Astrocyte (in vitro differentiated cells and primary cell): ENCODE data around the gene NCBP3. TPM values are rescaled to one million over a fixed set of nuclear protein-coding genes. Genes with fewer than 3 reads are reported as not detected.

Source experiments
- DNase-seq: peaks from one replicate; pipeline ENCODE4 v3.0.0-alpha.2; 2010; ENCODE audit warnings: low read depth
- FAIRE-seq: peaks from 2 replicates; lab custom pipeline; 2011; peaks lifted over from hg19 to GRCh38; lab: Jason Lieb, UNC
- H2AFZ ChIP-seq: 2 replicates; pipeline ENCODE4 v1.6.0; 2012; ENCODE audit warnings: low read depth, low read length, inconsistent platforms
- H3K27ac ChIP-seq: 2 replicates; pipeline ENCODE4 v1.5.1; 2011; ENCODE audit warnings: low read depth, low read length, inconsistent platforms
- H3K27me3 ChIP-seq: 2 replicates; pipeline ENCODE4 v1.6.0; 2011; ENCODE audit warnings: low read length, inconsistent platforms; ENCODE audit not compliant: insufficient read depth
- H3K36me3 ChIP-seq: 2 replicates; pipeline ENCODE4 v1.5.1; 2011; ENCODE audit warnings: low read length, inconsistent platforms; ENCODE audit not compliant: insufficient read depth
- H3K4me1 ChIP-seq: 2 replicates; pipeline ENCODE4 v1.5.1; 2011; ENCODE audit warnings: low read length, inconsistent platforms; ENCODE audit not compliant: insufficient read depth
- H3K4me2 ChIP-seq: 2 replicates; pipeline ENCODE4 v1.6.0; 2012; ENCODE audit warnings: low read length, inconsistent platforms
- H3K4me3 ChIP-seq: 2 replicates; pipeline ENCODE4 v1.5.1; 2011; ENCODE audit warnings: low read depth, mild to moderate bottlenecking, low read length, inconsistent platforms; ENCODE audit not compliant: insufficient read depth
- H3K79me2 ChIP-seq: 2 replicates; pipeline ENCODE4 v1.6.0; 2012; ENCODE audit warnings: mild to moderate bottlenecking, low read length, inconsistent platforms; ENCODE audit not compliant: insufficient read depth
- H3K9ac ChIP-seq: 2 replicates; pipeline ENCODE4 v1.6.0; 2012; ENCODE audit warnings: mild to moderate bottlenecking, low read length, inconsistent platforms
- H3K9me3 ChIP-seq: 2 replicates; pipeline ENCODE4 v1.5.1; 2012; ENCODE audit warnings: low read depth, mild to moderate bottlenecking, low read length, inconsistent platforms; ENCODE audit not compliant: insufficient read depth
- H4K20me1 ChIP-seq: 2 replicates; pipeline ENCODE4 v1.6.0; 2012; ENCODE audit warnings: low read length, inconsistent platforms; ENCODE audit not compliant: insufficient read depth
- H3K27ac Mint-ChIP-seq: one replicate; pipeline ENCODE4 v1.8.0; 2021; ENCODE audit warnings: mild to moderate bottlenecking, mixed read lengths; ENCODE audit not compliant: unreplicated experiment
- H3K27me3 Mint-ChIP-seq: one replicate; pipeline ENCODE4 v1.8.0; 2021; ENCODE audit warnings: low read depth, mixed read lengths; ENCODE audit not compliant: unreplicated experiment
- H3K36me3 Mint-ChIP-seq: one replicate; pipeline ENCODE4 v1.8.0; 2021; ENCODE audit warnings: low read depth, mixed read lengths; ENCODE audit not compliant: unreplicated experiment
- H3K4me1 Mint-ChIP-seq: one replicate; pipeline ENCODE4 v1.8.0; 2021; ENCODE audit warnings: low read depth, mixed read lengths; ENCODE audit not compliant: unreplicated experiment
- H3K4me3 Mint-ChIP-seq: one replicate; pipeline ENCODE4 v1.8.0; 2021; ENCODE audit warnings: mild to moderate bottlenecking, moderate library complexity, mixed read lengths; ENCODE audit not compliant: unreplicated experiment
- H3K9me3 Mint-ChIP-seq: one replicate; pipeline ENCODE4 v1.8.0; 2021; ENCODE audit warnings: mild to moderate bottlenecking, mixed read lengths; ENCODE audit not compliant: unreplicated experiment
- CTCF ChIP-seq: IDR thresholded peaks from 2 replicates; pipeline ENCODE4 v1.5.1; 2011; ENCODE audit warnings: low read depth, mild to moderate bottlenecking, inconsistent platforms, low read length, moderate library complexity; ENCODE audit not compliant: insufficient read depth
- EZH2 ChIP-seq: IDR thresholded peaks from 2 replicates; pipeline ENCODE4 v1.6.1; 2012; ENCODE audit warnings: mild to moderate bottlenecking, low read length, inconsistent platforms; ENCODE audit not compliant: insufficient read depth
- total RNA-seq: library from RNA; stranded (reverse); gene quantifications from 2 replicates; pipeline ENCODE4 v1.2.1, GENCODE V29; 2021

Gene NCBP3
- total RNA-seq, 1 donor from 2014 or later = 46.7 TPM

DNA sequence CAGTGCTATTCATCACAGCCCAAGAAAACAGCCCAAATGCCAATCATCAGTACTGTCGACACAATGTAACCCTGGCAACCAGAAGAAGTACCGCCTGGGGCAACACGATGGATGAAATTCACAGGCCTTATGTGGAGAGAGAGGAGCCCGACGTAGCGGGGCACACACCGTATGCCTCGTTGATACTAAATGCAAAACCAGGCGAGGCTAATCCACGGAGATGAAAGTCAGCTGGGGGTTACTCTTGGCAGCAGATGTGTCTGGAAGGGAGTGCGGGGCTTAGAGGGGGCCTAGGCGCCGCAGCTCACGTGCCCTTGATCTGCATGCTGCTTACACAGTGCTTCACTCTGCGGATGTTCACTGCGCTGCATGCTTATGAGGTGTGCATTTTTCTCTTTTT lies 74.9 kb downstream of the NCBP3 start:
- H3K79me2 ChIP-seq = no peaks in the 10 kb centered on the region
- H3K4me3 ChIP-seq = no peak overlapping the region
- no peak overlapping the region for H3K4me3 Mint-ChIP-seq
- H3K4me1 ChIP-seq = peaks cover 14% of the 10 kb centered on the region
- H3K27me3 ChIP-seq = no peaks in the 10 kb centered on the region
- H2AFZ ChIP-seq = peak overlapping the region; percentile 23
- peaks cover 3% of the 10 kb centered on the region for H3K27me3 Mint-ChIP-seq
- TF ChIP-seq CTCF (no peak), EZH2 (no peak)
- no peak for DNase-seq
- H3K9ac ChIP-seq = no peak overlapping the region
- no peak for FAIRE-seq
- peaks cover 7% of the 10 kb centered on the region for H3K36me3 Mint-ChIP-seq
- H3K9me3 ChIP-seq = no peaks in the 10 kb centered on the region
- H3K36me3 ChIP-seq = no peaks in the 10 kb centered on the region
- H4K20me1 ChIP-seq = no peaks in the 10 kb centered on the region
- peaks cover 4% of the 10 kb centered on the region for H3K9me3 Mint-ChIP-seq
- H3K27ac Mint-ChIP-seq = no peak overlapping the region
- no peak overlapping the region for H3K27ac ChIP-seq
- H3K4me2 ChIP-seq = no peak overlapping the region
- H3K4me1 Mint-ChIP-seq = peaks cover 11% of the 10 kb centered on the region

DNA sequence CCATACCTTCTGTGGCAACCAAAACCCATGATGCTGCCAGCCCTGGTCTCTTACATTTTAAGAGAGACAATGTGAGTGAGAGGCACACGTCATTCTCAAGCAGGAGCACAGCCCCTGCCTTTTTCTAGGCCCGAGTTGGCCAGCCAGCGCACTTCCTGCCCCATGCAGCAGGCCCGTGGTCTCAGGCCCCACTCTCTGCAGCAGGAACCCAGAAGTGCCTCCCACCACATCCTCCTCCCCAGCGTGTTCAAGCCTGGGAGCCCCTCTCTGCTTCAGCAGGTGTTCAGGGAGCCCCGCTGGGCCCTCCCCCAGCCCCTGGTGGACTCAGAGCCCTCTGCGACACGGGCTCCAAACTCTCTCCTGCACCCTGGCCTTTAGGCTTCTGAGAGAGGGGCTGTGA lies 75.6 kb downstream of the NCBP3 start:
- peaks cover 7% of the 10 kb centered on the region for H3K9me3 Mint-ChIP-seq
- TF ChIP-seq CTCF (no peak), EZH2 (no peak)
- Histone ChIP-seq H3K79me2 (no peaks in the 10 kb centered on the region), H3K27ac (no peak overlapping the region), H3K4me1 (peaks cover 21% of the 10 kb centered on the region), H2AFZ (no peak overlapping the region), H3K4me2 (no peak overlapping the region), H3K27me3 (no peaks in the 10 kb centered on the region), H3K36me3 (no peaks in the 10 kb centered on the region), H3K9me3 (no peaks in the 10 kb centered on the region), H3K9ac (no peak overlapping the region), H3K4me3 (no peak overlapping the region), H4K20me1 (no peaks in the 10 kb centered on the region)
- no peak for FAIRE-seq
- H3K27me3 Mint-ChIP-seq = peaks cover 3% of the 10 kb centered on the region
- H3K36me3 Mint-ChIP-seq = peaks cover 7% of the 10 kb centered on the region
- H3K27ac Mint-ChIP-seq = no peak overlapping the region
- no peak overlapping the region for H3K4me3 Mint-ChIP-seq
- no peak for DNase-seq
- peaks cover 16% of the 10 kb centered on the region for H3K4me1 Mint-ChIP-seq

DNA sequence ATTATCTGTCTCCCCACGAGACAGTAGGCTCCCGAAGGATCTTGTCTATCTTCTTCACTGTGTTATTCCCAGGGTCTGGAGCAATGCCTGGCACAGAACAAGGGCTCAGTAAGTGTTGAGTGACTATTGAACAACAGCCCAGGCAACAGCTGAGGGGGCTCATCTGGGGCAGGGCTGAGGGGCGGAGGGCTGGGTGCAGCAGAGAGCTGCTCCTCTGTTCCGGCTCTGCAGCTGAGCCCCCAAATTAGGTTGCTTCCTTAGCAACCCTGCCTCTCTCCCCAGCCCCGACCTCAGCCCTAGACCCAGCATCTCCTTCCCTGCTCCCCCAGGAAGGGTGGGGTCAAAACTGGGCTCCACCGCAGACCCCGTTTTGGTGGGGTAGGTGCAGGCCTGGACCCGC lies 77.3 kb downstream of the NCBP3 start:
- Histone ChIP-seq H3K27me3 (no peaks in the 10 kb centered on the region), H3K27ac (no peak overlapping the region), H4K20me1 (no peaks in the 10 kb centered on the region), H3K36me3 (no peaks in the 10 kb centered on the region), H3K4me2 (no peak overlapping the region), H3K4me3 (no peak overlapping the region), H3K9me3 (no peaks in the 10 kb centered on the region), H2AFZ (no peak overlapping the region), H3K9ac (no peak overlapping the region), H3K79me2 (no peaks in the 10 kb centered on the region), H3K4me1 (peaks cover 21% of the 10 kb centered on the region)
- Mint-ChIP-seq H3K36me3 (peaks cover 7% of the 10 kb centered on the region), H3K27me3 (peaks cover 3% of the 10 kb centered on the region), H3K4me3 (no peak overlapping the region), H3K27ac (no peak overlapping the region), H3K9me3 (peaks cover 8% of the 10 kb centered on the region), H3K4me1 (peaks cover 18% of the 10 kb centered on the region)
- DNase-seq (no peak), FAIRE-seq (no peak)
- no peak for TF ChIP-seq CTCF
- no peak for TF ChIP-seq EZH2
